OCI-LY3 (cell line): ENCODE data around the gene TNS1.

Source experiments
- CTCF ChIP-seq: fragments of 200-600, 300-600 bp; sonication (generic); IDR thresholded peaks from 2 replicates; pipeline ENCODE4 v1.5.1; 2014; ENCODE audit warnings: antibody characterized with exemption, low read length, low read depth
- EZH2phosphoT487 ChIP-seq: fragments of 200-600 bp; shearing (Covaris generic); IDR thresholded peaks from 2 replicates; pipeline ENCODE4 v1.6.1; 2018; ENCODE audit warnings: antibody characterized with exemption, mixed run types, low read depth

- TF ChIP-seq CTCF (no peak), EZH2phosphoT487 (no peak)
Observed at GRCh38 chr2:218019411-218020060, 16.7 kb upstream of the TNS1 start.
